Upper lobe of right lung (tissue), 1 donor: Measurements from ENCODE around the gene SLC22A2. TPM values are rescaled to one million over a fixed set of nuclear protein-coding genes. Genes with fewer than 3 reads are reported as not detected.

Source experiments
- ATAC-seq: fragments of 200-7000 bp; cut with Tn5 transposase; one replicate; pipeline ENCODE4 v1.9.1; 2020; ENCODE audit warnings: mild to moderate bottlenecking, moderate library complexity
- DNase-seq: peaks from one replicate; pipeline ENCODE4 v3.0.0-alpha.2; 2020
- H3K27ac ChIP-seq: fragments of 200-600 bp; one replicate; pipeline ENCODE4 v1.8.0; 2022
- H3K27me3 ChIP-seq: fragments of 200-600 bp; one replicate; pipeline ENCODE4 v1.8.0; 2022; ENCODE audit warnings: mild to moderate bottlenecking
- H3K36me3 ChIP-seq: fragments of 200-600 bp; one replicate; pipeline ENCODE4 v1.8.0; 2022
- H3K4me1 ChIP-seq: fragments of 200-600 bp; one replicate; pipeline ENCODE4 v1.8.0; 2022
- H3K4me3 ChIP-seq: fragments of 200-600 bp; one replicate; pipeline ENCODE4 v1.8.0; 2022; ENCODE audit warnings: mild to moderate bottlenecking
- H3K9me3 ChIP-seq: fragments of 200-600 bp; one replicate; pipeline ENCODE4 v1.8.0; 2022
- intact Hi-C: fragments of 100-400 bp; cut with DNase I; formaldehyde crosslinking; loops from one replicate; pipeline ENCODE4 v1.11.0; 2022
- total RNA-seq: library from RNA; stranded (reverse); fragmentation: NEBNext Ultra II Directional; extraction: Animal tissue kit (Norgen Biotek cat#: 25700); gene quantifications from one replicate; pipeline ENCODE4 v1.2.1, GENCODE V29; 2021
- TF ChIP-seq, protein P1 (sequence below): fragments of 200-600 bp; IDR thresholded peaks from one replicate; pipeline ENCODE4 v1.8.0; 2022; ENCODE audit warnings: antibody characterized with exemption
- donor health status: DM: no; HTN: yes; CAD: no; lungs with severe emphysema.

Gene SLC22A2
- total RNA-seq, 1 donor from 2014 or later, result not detected

DNA sequence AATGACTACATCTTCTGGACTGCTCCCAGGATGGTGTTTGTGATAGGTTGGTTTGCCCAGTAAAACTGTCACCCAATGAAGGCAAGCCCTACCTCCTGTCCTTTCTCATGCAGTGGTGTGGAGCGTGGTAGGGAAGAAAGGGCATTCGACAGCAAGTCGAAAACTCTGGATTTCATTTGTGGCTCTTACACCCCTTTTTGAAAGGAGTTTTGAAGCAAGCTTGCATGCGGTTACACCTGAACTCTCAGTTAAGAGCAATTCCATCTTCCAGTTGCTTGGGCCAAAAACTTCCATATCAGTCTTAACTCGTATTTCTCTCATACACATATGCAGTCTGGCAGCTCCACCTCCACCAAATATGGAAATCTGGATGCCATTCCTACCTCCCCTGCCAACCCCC is 19.7 kb upstream of the SLC22A2 start:
- Histone ChIP-seq H3K27ac (no peak overlapping the region), H3K9me3 (peaks cover 4% of the 10 kb centered on the region), H3K27me3 (no peaks in the 10 kb centered on the region), H3K4me1 (no peaks in the 10 kb centered on the region), H3K36me3 (no peaks in the 10 kb centered on the region), H3K4me3 (no peak overlapping the region)
- no peak for ATAC-seq
- TF ChIP-seq, protein P1, sequence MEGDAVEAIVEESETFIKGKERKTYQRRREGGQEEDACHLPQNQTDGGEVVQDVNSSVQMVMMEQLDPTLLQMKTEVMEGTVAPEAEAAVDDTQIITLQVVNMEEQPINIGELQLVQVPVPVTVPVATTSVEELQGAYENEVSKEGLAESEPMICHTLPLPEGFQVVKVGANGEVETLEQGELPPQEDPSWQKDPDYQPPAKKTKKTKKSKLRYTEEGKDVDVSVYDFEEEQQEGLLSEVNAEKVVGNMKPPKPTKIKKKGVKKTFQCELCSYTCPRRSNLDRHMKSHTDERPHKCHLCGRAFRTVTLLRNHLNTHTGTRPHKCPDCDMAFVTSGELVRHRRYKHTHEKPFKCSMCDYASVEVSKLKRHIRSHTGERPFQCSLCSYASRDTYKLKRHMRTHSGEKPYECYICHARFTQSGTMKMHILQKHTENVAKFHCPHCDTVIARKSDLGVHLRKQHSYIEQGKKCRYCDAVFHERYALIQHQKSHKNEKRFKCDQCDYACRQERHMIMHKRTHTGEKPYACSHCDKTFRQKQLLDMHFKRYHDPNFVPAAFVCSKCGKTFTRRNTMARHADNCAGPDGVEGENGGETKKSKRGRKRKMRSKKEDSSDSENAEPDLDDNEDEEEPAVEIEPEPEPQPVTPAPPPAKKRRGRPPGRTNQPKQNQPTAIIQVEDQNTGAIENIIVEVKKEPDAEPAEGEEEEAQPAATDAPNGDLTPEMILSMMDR, result no peak
- DNase-seq, result no peak
- intact Hi-C loops, result no loop called here

DNA sequence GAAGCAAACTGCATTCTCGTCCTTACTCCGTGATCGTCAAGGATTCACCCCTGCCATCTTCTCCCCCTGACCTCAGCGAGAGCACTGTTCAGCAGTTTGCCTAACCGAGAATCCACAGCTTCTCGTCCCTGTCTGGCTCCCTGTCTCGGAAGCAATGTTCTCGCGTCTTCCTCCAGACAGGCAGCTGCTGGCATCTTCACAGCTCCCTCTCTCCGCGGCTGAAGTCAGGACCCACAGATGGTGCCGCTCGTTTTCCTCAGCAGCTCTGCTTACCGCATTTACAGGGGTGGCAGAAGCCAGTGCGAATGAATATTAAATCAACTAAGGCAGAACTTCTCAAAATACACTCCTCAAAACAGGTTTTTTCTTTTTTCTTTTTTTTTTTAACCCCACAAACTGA is 18.9 kb upstream of the SLC22A2 start:
- Histone ChIP-seq H3K4me3 (no peak overlapping the region), H3K27me3 (no peaks in the 10 kb centered on the region), H3K27ac (no peak overlapping the region), H3K4me1 (no peaks in the 10 kb centered on the region), H3K36me3 (no peaks in the 10 kb centered on the region), H3K9me3 (peaks cover 4% of the 10 kb centered on the region)
- DNase-seq, result no peak
- TF ChIP-seq, protein P1, result no peak
- no peak for ATAC-seq
- intact Hi-C loops, result no loop called here

DNA sequence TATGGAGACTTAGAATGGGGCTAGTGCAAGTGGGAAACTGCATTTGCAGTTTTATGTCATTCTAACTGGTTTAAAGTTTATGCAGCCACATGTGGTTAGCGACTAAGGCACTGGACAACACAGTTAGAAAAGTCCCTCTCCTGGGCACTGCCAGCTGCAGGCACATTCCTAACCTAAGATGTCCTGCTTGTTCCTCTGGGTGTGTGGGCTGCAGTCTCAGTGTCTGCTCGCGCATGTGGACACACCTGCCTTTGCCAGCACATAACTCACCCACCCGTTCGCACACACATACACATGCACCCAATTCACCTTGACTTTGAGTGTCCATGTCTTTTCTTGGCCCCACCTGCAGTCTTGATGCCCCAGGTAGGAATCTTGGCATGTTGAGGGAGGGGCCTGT is 18.5 kb upstream of the SLC22A2 start:
- H3K27ac ChIP-seq, result no peak overlapping the region
- ATAC-seq (peak; percentile 12), DNase-seq (no peak)
- no peaks in the 10 kb centered on the region for H3K4me1 ChIP-seq
- TF ChIP-seq, protein P1, result no peak
- no peaks in the 10 kb centered on the region for H3K27me3 ChIP-seq
- H3K4me3 ChIP-seq, result no peak overlapping the region
- intact Hi-C loops, result no loop called here
- no peaks in the 10 kb centered on the region for H3K36me3 ChIP-seq
- H3K9me3 ChIP-seq, result peaks cover 4% of the 10 kb centered on the region

DNA sequence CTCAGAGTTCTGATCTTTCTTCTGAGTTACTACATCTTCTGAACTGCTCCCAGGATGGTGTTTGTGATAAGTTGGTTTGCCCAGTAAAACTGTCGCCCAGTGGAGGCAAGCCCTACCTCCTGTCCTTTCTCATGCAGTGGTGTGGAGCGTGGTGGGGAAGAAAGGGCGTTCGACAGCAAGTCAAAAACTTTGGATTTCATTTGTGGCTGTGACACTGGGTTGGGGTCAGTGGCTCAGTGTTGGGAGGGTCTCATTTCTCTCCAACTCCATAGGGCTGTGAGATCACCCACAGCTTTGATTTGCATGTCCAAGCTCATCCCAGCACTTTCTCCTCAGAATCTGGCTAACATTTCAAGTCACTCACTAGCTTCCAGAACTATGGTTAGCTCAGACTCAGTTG is 17.5 kb upstream of the SLC22A2 start:
- Histone ChIP-seq H3K9me3 (peaks cover 4% of the 10 kb centered on the region), H3K4me1 (no peaks in the 10 kb centered on the region), H3K4me3 (no peak overlapping the region), H3K27me3 (no peaks in the 10 kb centered on the region), H3K36me3 (no peaks in the 10 kb centered on the region), H3K27ac (no peak overlapping the region)
- TF ChIP-seq, protein P1, result no peak
- DNase-seq (no peak), ATAC-seq (no peak)
- intact Hi-C loops, result no loop called here

DNA sequence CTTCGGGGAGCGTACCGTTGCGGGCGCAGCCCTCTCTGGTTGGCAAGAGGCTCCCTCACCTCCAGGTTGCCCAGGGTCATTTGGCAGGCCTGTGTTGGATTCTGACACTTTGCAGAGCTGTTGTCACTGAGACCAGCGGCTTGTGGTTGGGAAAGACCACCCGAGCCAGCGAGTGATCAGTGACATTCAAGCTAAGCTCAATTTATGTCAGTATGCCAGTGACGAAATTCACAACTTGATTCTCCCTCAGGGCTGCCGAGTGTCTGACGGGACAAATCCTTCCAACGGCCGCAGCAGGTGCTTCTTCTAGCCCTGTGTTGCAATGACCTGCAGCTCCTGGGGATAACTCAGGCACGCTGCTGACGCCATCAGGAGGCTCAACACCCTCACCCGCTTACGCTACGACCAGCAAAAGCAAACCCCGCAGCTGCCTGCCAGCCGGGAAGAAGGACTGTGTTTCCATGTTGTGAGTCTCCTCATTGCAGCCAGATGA is 16.9 kb upstream of the SLC22A2 start:
- no peak overlapping the region for H3K27ac ChIP-seq
- ATAC-seq, result no peak
- intact Hi-C loops, result no loop called here
- H3K4me3 ChIP-seq, result no peak overlapping the region
- no peaks in the 10 kb centered on the region for H3K36me3 ChIP-seq
- TF ChIP-seq, protein P1, result no peak
- no peaks in the 10 kb centered on the region for H3K4me1 ChIP-seq
- no peaks in the 10 kb centered on the region for H3K27me3 ChIP-seq
- no peak for DNase-seq
- peaks cover 4% of the 10 kb centered on the region for H3K9me3 ChIP-seq
